ENCODE data around the gene ADARB1.

DNA sequence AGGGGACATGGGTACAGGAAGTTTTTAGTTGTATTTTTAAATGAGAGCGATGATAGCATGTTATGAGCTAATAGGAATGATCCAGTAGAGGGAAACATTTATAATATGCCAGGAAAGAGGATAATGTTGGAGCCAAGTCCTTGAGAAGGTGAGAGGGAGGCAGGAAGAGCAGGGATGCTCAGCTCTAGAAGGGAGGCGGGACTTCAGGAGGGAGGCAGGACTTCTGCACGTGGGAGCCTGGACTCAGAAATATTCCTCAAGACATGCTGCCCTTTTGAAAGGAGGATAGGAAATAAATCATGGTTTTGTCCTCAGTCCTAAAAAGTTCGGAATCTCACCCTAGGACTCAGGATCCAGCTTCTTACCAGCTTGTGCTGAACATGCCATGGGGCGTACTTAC lies 5.9 kb downstream of the ADARB1 start:
- TF ChIP-seq, protein P1, sequence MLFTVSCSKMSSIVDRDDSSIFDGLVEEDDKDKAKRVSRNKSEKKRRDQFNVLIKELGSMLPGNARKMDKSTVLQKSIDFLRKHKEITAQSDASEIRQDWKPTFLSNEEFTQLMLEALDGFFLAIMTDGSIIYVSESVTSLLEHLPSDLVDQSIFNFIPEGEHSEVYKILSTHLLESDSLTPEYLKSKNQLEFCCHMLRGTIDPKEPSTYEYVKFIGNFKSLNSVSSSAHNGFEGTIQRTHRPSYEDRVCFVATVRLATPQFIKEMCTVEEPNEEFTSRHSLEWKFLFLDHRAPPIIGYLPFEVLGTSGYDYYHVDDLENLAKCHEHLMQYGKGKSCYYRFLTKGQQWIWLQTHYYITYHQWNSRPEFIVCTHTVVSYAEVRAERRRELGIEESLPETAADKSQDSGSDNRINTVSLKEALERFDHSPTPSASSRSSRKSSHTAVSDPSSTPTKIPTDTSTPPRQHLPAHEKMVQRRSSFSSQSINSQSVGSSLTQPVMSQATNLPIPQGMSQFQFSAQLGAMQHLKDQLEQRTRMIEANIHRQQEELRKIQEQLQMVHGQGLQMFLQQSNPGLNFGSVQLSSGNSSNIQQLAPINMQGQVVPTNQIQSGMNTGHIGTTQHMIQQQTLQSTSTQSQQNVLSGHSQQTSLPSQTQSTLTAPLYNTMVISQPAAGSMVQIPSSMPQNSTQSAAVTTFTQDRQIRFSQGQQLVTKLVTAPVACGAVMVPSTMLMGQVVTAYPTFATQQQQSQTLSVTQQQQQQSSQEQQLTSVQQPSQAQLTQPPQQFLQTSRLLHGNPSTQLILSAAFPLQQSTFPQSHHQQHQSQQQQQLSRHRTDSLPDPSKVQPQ (CRISPR knock-in tag; IDR thresholded peaks at IDR 0.05; ENCODE audit: borderline replicate concordance): no peak
- TF ChIP-seq POLR2AphosphoS5 (IDR thresholded peaks at IDR 0.05; ENCODE audit: control insufficient read depth, insufficient read depth, low read depth, low read length) (no peak), SRSF9 (IDR thresholded peaks at IDR 0.05; ENCODE audit: borderline replicate concordance, low read depth, low read length) (no peak), HNRNPUL1 (IDR thresholded peaks at IDR 0.05; ENCODE audit: low read length) (no peak), PTRF (tag; IDR thresholded peaks at IDR 0.05) (no peak), FOXA1 (IDR thresholded peaks at IDR 0.05; ENCODE audit: borderline replicate concordance) (no peak), MAZ (CRISPR knock-in tag; conservative IDR thresholded peaks at IDR 0.05 in 1 of 2, IDR thresholded peaks at IDR 0.05 in 1 of 2) (no peak), CBFA2T2 (conservative IDR thresholded peaks at IDR 0.05) (no peak)
- TF ChIP-seq, protein P2, sequence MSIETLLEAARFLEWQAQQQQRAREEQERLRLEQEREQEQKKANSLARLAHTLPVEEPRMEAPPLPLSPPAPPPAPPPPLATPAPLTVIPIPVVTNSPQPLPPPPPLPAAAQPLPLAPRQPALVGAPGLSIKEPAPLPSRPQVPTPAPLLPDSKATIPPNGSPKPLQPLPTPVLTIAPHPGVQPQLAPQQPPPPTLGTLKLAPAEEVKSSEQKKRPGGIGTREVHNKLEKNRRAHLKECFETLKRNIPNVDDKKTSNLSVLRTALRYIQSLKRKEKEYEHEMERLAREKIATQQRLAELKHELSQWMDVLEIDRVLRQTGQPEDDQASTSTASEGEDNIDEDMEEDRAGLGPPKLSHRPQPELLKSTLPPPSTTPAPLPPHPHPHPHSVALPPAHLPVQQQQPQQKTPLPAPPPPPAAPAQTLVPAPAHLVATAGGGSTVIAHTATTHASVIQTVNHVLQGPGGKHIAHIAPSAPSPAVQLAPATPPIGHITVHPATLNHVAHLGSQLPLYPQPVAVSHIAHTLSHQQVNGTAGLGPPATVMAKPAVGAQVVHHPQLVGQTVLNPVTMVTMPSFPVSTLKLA (conservative IDR thresholded peaks at IDR 0.05): no peak
- TF ChIP-seq, protein P3, sequence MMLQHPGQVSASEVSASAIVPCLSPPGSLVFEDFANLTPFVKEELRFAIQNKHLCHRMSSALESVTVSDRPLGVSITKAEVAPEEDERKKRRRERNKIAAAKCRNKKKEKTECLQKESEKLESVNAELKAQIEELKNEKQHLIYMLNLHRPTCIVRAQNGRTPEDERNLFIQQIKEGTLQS (IDR thresholded peaks at IDR 0.05): no peak
- TF ChIP-seq, protein P3 (CRISPR knock-in tag; conservative IDR thresholded peaks at IDR 0.05): no peak
- TF ChIP-seq, protein P4, sequence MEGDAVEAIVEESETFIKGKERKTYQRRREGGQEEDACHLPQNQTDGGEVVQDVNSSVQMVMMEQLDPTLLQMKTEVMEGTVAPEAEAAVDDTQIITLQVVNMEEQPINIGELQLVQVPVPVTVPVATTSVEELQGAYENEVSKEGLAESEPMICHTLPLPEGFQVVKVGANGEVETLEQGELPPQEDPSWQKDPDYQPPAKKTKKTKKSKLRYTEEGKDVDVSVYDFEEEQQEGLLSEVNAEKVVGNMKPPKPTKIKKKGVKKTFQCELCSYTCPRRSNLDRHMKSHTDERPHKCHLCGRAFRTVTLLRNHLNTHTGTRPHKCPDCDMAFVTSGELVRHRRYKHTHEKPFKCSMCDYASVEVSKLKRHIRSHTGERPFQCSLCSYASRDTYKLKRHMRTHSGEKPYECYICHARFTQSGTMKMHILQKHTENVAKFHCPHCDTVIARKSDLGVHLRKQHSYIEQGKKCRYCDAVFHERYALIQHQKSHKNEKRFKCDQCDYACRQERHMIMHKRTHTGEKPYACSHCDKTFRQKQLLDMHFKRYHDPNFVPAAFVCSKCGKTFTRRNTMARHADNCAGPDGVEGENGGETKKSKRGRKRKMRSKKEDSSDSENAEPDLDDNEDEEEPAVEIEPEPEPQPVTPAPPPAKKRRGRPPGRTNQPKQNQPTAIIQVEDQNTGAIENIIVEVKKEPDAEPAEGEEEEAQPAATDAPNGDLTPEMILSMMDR (IDR thresholded peaks at IDR 0.05 in 2 of 3, conservative IDR thresholded peaks at IDR 0.05 in 1 of 3; ENCODE audit: insufficient read depth in 2 of 3, low read depth in 1 of 3, low read length in 3 of 3): no peak

Measured in K562 (cell line).